ENCODE results near the gene OCA2. TPM values are rescaled to one million over a fixed set of nuclear protein-coding genes. Genes with fewer than 3 reads are reported as not detected.

Gene OCA2
- total RNA-seq, 1 experiment from 2014 or later, result 0.13 TPM

- ATAC-seq, result no peak
- CTCF ChIA-PET, result no interaction called here
- no peaks in the 10 kb centered on the region for H3K4me1 ChIP-seq (ENCODE audit: control insufficient read depth, insufficient read depth, low read length)
- H3K36me3 ChIP-seq (ENCODE audit: control insufficient read depth, insufficient read depth, low read length), result no peaks in the 10 kb centered on the region
- intact Hi-C loops (cut with micrococcal nuclease; ENCODE audit: unreplicated experiment), result no loop called here
- no peaks in the 10 kb centered on the region for H3K9me3 ChIP-seq (ENCODE audit: control insufficient read depth, insufficient read depth, low read depth, low read length)
- TF ChIP-seq CTCF (IDR thresholded peaks at IDR 0.05) (no peak), TCF7L2 (IDR thresholded peaks at IDR 0.05; ENCODE audit: low read depth, low read length) (no peak), POLR2AphosphoS5 (IDR thresholded peaks at IDR 0.05; ENCODE audit: low read depth, low read length) (no peak), SIN3A (IDR thresholded peaks at IDR 0.05; ENCODE audit: borderline replicate concordance, insufficient read depth, low read depth, low read length) (no peak)
- TF ChIP-seq, protein P1, sequence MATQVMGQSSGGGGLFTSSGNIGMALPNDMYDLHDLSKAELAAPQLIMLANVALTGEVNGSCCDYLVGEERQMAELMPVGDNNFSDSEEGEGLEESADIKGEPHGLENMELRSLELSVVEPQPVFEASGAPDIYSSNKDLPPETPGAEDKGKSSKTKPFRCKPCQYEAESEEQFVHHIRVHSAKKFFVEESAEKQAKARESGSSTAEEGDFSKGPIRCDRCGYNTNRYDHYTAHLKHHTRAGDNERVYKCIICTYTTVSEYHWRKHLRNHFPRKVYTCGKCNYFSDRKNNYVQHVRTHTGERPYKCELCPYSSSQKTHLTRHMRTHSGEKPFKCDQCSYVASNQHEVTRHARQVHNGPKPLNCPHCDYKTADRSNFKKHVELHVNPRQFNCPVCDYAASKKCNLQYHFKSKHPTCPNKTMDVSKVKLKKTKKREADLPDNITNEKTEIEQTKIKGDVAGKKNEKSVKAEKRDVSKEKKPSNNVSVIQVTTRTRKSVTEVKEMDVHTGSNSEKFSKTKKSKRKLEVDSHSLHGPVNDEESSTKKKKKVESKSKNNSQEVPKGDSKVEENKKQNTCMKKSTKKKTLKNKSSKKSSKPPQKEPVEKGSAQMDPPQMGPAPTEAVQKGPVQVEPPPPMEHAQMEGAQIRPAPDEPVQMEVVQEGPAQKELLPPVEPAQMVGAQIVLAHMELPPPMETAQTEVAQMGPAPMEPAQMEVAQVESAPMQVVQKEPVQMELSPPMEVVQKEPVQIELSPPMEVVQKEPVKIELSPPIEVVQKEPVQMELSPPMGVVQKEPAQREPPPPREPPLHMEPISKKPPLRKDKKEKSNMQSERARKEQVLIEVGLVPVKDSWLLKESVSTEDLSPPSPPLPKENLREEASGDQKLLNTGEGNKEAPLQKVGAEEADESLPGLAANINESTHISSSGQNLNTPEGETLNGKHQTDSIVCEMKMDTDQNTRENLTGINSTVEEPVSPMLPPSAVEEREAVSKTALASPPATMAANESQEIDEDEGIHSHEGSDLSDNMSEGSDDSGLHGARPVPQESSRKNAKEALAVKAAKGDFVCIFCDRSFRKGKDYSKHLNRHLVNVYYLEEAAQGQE (IDR thresholded peaks at IDR 0.05; ENCODE audit: insufficient read depth in 1 of 2, low read depth in 2 of 2, low read length in 1 of 2), result no peak
- H3K4me3 ChIP-seq (ENCODE audit: low read depth in 2 of 2, low read length in 2 of 2), result no peak overlapping the region
- BruUV-seq (replicated peaks), result no TSS peak
- no peaks in the 10 kb centered on the region for H3K27me3 ChIP-seq (ENCODE audit: control insufficient read depth, insufficient read depth, low read length)
- in situ Hi-C loops (cut with HindIII; ENCODE audit: low pct_unique_long_range_greater_than_20kb, low sequenced_read_pairs), result no loop called here
- POLR2A ChIA-PET, result no interaction called here
- H3K27ac ChIP-seq (ENCODE audit: low read length), result no peak overlapping the region
- DNase-seq (ENCODE audit: low read depth, low spot score), result no peak
Observed at GRCh38 chr15:28023422-28023821, 75.7 kb downstream of the OCA2 start.

- Histone ChIP-seq H3K27ac (ENCODE audit: low read length) (no peak overlapping the region), H3K4me1 (ENCODE audit: control insufficient read depth, insufficient read depth, low read length) (no peaks in the 10 kb centered on the region), H3K9me3 (ENCODE audit: control insufficient read depth, insufficient read depth, low read depth, low read length) (no peaks in the 10 kb centered on the region), H3K36me3 (ENCODE audit: control insufficient read depth, insufficient read depth, low read length) (no peaks in the 10 kb centered on the region), H3K4me3 (ENCODE audit: low read depth in 2 of 2, low read length in 2 of 2) (no peak overlapping the region), H3K27me3 (ENCODE audit: control insufficient read depth, insufficient read depth, low read length) (no peaks in the 10 kb centered on the region)
- ChIA-PET POLR2A (interaction anchor here (0.6 kb wide), 1 partner anchor 328 kb away, joined by 4 read pairs; no protein-coding TSS in a partner anchor), CTCF (no interaction called here)
- ATAC-seq (no peak), DNase-seq (ENCODE audit: low read depth, low spot score) (no peak)
- intact Hi-C loops (cut with micrococcal nuclease; ENCODE audit: unreplicated experiment) (no loop called here), in situ Hi-C loops (cut with HindIII; ENCODE audit: low pct_unique_long_range_greater_than_20kb, low sequenced_read_pairs) (no loop called here)
- BruUV-seq (replicated peaks), result no TSS peak
- no peak for TF ChIP-seq POLR2AphosphoS5 (IDR thresholded peaks at IDR 0.05; ENCODE audit: low read depth, low read length)
- TF ChIP-seq, protein P1 (IDR thresholded peaks at IDR 0.05; ENCODE audit: insufficient read depth in 1 of 2, low read depth in 2 of 2, low read length in 1 of 2), result no peak
- no peak for TF ChIP-seq CTCF (IDR thresholded peaks at IDR 0.05)
- no peak for TF ChIP-seq TCF7L2 (IDR thresholded peaks at IDR 0.05; ENCODE audit: low read depth, low read length)
- no peak for TF ChIP-seq SIN3A (IDR thresholded peaks at IDR 0.05; ENCODE audit: borderline replicate concordance, insufficient read depth, low read depth, low read length)
Observed at GRCh38 chr15:28022961-28023360, 76.2 kb downstream of the OCA2 start.

Measured in Panc1 (cell line).